ENCODE data around the gene GMEB2. TPM values are rescaled to one million over a fixed set of nuclear protein-coding genes. Genes with fewer than 3 reads are reported as not detected.
"Not testable (repeated sequence)": the region's sequence is repeated elsewhere in the genome, so short reads cannot be mapped to it uniquely, and the experiment has no call there.

The GMEB2 gene
- total RNA-seq, 2 experiments from 2014 or later = 13.8 to 14.6 TPM

- no peak overlapping the region for H3K4me3 Mint-ChIP-seq
- H3K27ac Mint-ChIP-seq = no peak overlapping the region
- H3K9me3 Mint-ChIP-seq = no peaks in the 10 kb centered on the region
- peaks cover 6% of the 10 kb centered on the region for H3K4me1 Mint-ChIP-seq
- DNase-seq = no peak
- H3K36me3 Mint-ChIP-seq = no peaks in the 10 kb centered on the region
- no peaks in the 10 kb centered on the region for H3K27me3 Mint-ChIP-seq
Measured at GRCh38 chr20:63617092-63617875, 9.6 kb downstream of the GMEB2 start.

- H3K27me3 Mint-ChIP-seq, H3K9me3 Mint-ChIP-seq, H3K4me3 Mint-ChIP-seq, DNase-seq, H3K27ac Mint-ChIP-seq, H3K36me3 Mint-ChIP-seq, H3K4me1 Mint-ChIP-seq: not testable (repeated sequence)
Measured at GRCh38 chr20:63613863-63614594, 12.9 kb downstream of the GMEB2 start.

GRCh38 chr20:63612276-63612931, 14.5 kb downstream of the GMEB2 start:
- Mint-ChIP-seq H3K27me3 (no peaks in the 10 kb centered on the region), H3K27ac (no peak overlapping the region), H3K4me3 (no peak overlapping the region), H3K4me1 (peaks cover 4% of the 10 kb centered on the region), H3K9me3 (no peaks in the 10 kb centered on the region), H3K36me3 (peaks cover 3% of the 10 kb centered on the region)
- no peak for DNase-seq

GRCh38 chr20:63611646-63612045, 15.3 kb downstream of the GMEB2 start:
- no peaks in the 10 kb centered on the region for H3K9me3 Mint-ChIP-seq
- peaks cover 3% of the 10 kb centered on the region for H3K36me3 Mint-ChIP-seq
- DNase-seq = no peak
- no peak overlapping the region for H3K4me3 Mint-ChIP-seq
- H3K4me1 Mint-ChIP-seq = peaks cover 8% of the 10 kb centered on the region
- H3K27ac Mint-ChIP-seq = no peak overlapping the region
- no peaks in the 10 kb centered on the region for H3K27me3 Mint-ChIP-seq

- Mint-ChIP-seq H3K4me3 (no peak overlapping the region), H3K27me3 (no peaks in the 10 kb centered on the region), H3K4me1 (peaks cover 10% of the 10 kb centered on the region), H3K9me3 (no peaks in the 10 kb centered on the region), H3K36me3 (peaks cover 3% of the 10 kb centered on the region), H3K27ac (no peak overlapping the region)
- no peak for DNase-seq
Measured at GRCh38 chr20:63610581-63611435, 16.1 kb downstream of the GMEB2 start.

- Mint-ChIP-seq H3K27ac (no peak overlapping the region), H3K36me3 (peaks cover 17% of the 10 kb centered on the region), H3K27me3 (no peaks in the 10 kb centered on the region), H3K4me1 (peaks cover 7% of the 10 kb centered on the region), H3K4me3 (no peak overlapping the region), H3K9me3 (no peaks in the 10 kb centered on the region)
- DNase-seq = no peak
Measured at GRCh38 chr20:63606686-63607085, 20.2 kb downstream of the GMEB2 start.

- DNase-seq = no peak
- peaks cover 7% of the 10 kb centered on the region for H3K4me1 Mint-ChIP-seq
- H3K4me3 Mint-ChIP-seq = no peak overlapping the region
- H3K9me3 Mint-ChIP-seq = no peaks in the 10 kb centered on the region
- no peak overlapping the region for H3K27ac Mint-ChIP-seq
- no peaks in the 10 kb centered on the region for H3K27me3 Mint-ChIP-seq
- peaks cover 21% of the 10 kb centered on the region for H3K36me3 Mint-ChIP-seq
Measured at GRCh38 chr20:63602321-63602720, 24.6 kb downstream of the GMEB2 start.

- H3K4me3 Mint-ChIP-seq, H3K4me1 Mint-ChIP-seq, H3K27ac Mint-ChIP-seq, H3K9me3 Mint-ChIP-seq, DNase-seq, H3K27me3 Mint-ChIP-seq: not testable (repeated sequence)
- H3K36me3 Mint-ChIP-seq = peaks cover 21% of the 10 kb centered on the region
Measured at GRCh38 chr20:63601679-63602078, 25.2 kb downstream of the GMEB2 start.

GRCh38 chr20:63599396-63600050, 27.4 kb downstream of the GMEB2 start:
- Mint-ChIP-seq H3K9me3 (no peaks in the 10 kb centered on the region), H3K27me3 (no peaks in the 10 kb centered on the region), H3K27ac (no peak overlapping the region), H3K4me3 (no peak overlapping the region), H3K36me3 (peaks cover 21% of the 10 kb centered on the region), H3K4me1 (no peaks in the 10 kb centered on the region)
- DNase-seq = no peak

GRCh38 chr20:63598479-63599395, 28.2 kb downstream of the GMEB2 start:
- H3K27me3 Mint-ChIP-seq = no peaks in the 10 kb centered on the region
- no peak overlapping the region for H3K4me3 Mint-ChIP-seq
- H3K36me3 Mint-ChIP-seq = peaks cover 21% of the 10 kb centered on the region

GRCh38 chr20:63597651-63598478, 29.0 kb downstream of the GMEB2 start:
- Mint-ChIP-seq H3K27ac (no peak overlapping the region), H3K4me3 (no peak overlapping the region), H3K36me3 (peaks cover 23% of the 10 kb centered on the region), H3K9me3 (no peaks in the 10 kb centered on the region), H3K27me3 (no peaks in the 10 kb centered on the region), H3K4me1 (no peaks in the 10 kb centered on the region)
- DNase-seq = no peak

More at GRCh38 chr20:63598479-63599395, 28.2 kb downstream of the GMEB2 start:
- H3K4me1 Mint-ChIP-seq = no peaks in the 10 kb centered on the region
- H3K9me3 Mint-ChIP-seq = no peaks in the 10 kb centered on the region
- no peak overlapping the region for H3K27ac Mint-ChIP-seq
- no peak for DNase-seq

GRCh38 chr20:63596423-63596822, 30.5 kb downstream of the GMEB2 start:
- no peaks in the 10 kb centered on the region for H3K4me1 Mint-ChIP-seq
- peaks cover 15% of the 10 kb centered on the region for H3K36me3 Mint-ChIP-seq

More at GRCh38 chr20:63596423-63596822, 30.5 kb downstream of the GMEB2 start:
- no peak for DNase-seq
- Mint-ChIP-seq H3K9me3 (no peaks in the 10 kb centered on the region), H3K27me3 (no peaks in the 10 kb centered on the region), H3K27ac (no peak overlapping the region), H3K4me3 (no peak overlapping the region)
